ENCODE results near the gene IGFBP1. TPM values are rescaled to one million over a fixed set of nuclear protein-coding genes. Genes with fewer than 3 reads are reported as not detected.

Gene IGFBP1
- total and polyA plus RNA-seq, 9 of the 15 experiments (the other 6 are each of a cell fraction or from before 2014, with no cell fraction given), result not detected

DNA sequence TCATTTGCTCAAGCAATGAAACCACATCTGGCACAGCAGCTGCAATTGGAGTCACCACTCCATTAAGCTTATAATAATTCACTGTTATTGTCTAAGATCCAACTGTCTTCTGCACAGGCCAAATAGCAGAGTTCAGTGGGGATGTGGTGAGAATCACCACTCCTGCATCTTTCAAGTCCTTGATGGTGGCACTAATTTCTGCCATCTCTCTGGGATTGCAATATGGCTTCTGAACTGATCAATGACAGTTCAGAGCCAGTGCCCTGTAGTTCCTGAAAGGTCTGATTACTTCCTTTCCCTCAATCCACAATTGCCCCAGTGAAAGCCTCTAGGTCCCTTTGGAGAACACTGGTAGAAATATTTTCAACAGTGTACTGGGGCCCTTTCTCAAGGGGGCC is 6.4 kb downstream of the IGFBP1 start:
- POLR2A ChIA-PET, result interaction anchor here (0.6 kb wide), 1 partner anchor 672 kb away, joined by 3 read pairs; no protein-coding TSS in a partner anchor
- H3K4me2 ChIP-seq (ENCODE audit: insufficient read depth, low read length), result no peak overlapping the region
- BruUV-seq (replicated peaks), result no TSS peak
- no peaks in the 10 kb centered on the region for H3K9me1 ChIP-seq (ENCODE audit: control insufficient read depth, insufficient read depth, low read length)
- no peak for FAIRE-seq
- no peaks in the 10 kb centered on the region for H3K36me3 ChIP-seq (ENCODE audit: control insufficient read depth, insufficient read depth, low read length)
- no peaks in the 10 kb centered on the region for H3K9me3 ChIP-seq (replicated peaks; ENCODE audit: control insufficient read depth, insufficient read depth, low read depth, low read length)
- intact Hi-C loops (cut with micrococcal nuclease), result no loop called here
- no peak overlapping the region for H3K4me3 ChIP-seq
- H3K9ac ChIP-seq (ENCODE audit: insufficient read depth in 1 of 2, low read depth in 2 of 2, low read length in 2 of 2), result no peak overlapping the region
- DNase-seq (ENCODE audit: extremely low read depth in 1 of 4, low spot score in 3 of 4), result no peak
- no peak for ATAC-seq
- in situ Hi-C loops (cut with MboI), result no loop called here
- no peak overlapping the region for H2AFZ ChIP-seq (ENCODE audit: low read depth, low read length)
- no peak overlapping the region for H3K27ac ChIP-seq (ENCODE audit: extremely low read depth, low read depth, low read length)
- TF ChIP-seq SRSF9 (IDR thresholded peaks at IDR 0.05; ENCODE audit: borderline replicate concordance, low read depth, low read length) (no peak), RUNX1 (IDR thresholded peaks at IDR 0.05; ENCODE audit: low read depth) (no peak), MEF2A (IDR thresholded peaks at IDR 0.05; ENCODE audit: control insufficient read depth, low read depth, low read length) (no peak), FOS (IDR thresholded peaks at IDR 0.05; ENCODE audit: extremely low read depth, insufficient read length) (no peak)
- H3K4me1 ChIP-seq (replicated peaks in 1 of 2; ENCODE audit: control insufficient read depth in 2 of 2, insufficient read depth in 2 of 2, low read length in 2 of 2), result no peaks in the 10 kb centered on the region
- no peaks in the 10 kb centered on the region for H3K79me2 ChIP-seq (ENCODE audit: control insufficient read depth, insufficient read depth, low read length)
- H4K20me1 ChIP-seq (replicated peaks; ENCODE audit: control insufficient read depth, insufficient read depth, low read length), result no peaks in the 10 kb centered on the region
- CTCF ChIA-PET (ENCODE audit: low intra/inter-chr PET ratio), result no interaction called here
- H3K27me3 ChIP-seq (ENCODE audit: control insufficient read depth in 2 of 2, insufficient read depth in 2 of 2, low read length in 2 of 2), result peaks cover under 1 to 11% of the 10 kb centered on the region in 2 experiments; a peak in 3 of 5 replicates

DNA sequence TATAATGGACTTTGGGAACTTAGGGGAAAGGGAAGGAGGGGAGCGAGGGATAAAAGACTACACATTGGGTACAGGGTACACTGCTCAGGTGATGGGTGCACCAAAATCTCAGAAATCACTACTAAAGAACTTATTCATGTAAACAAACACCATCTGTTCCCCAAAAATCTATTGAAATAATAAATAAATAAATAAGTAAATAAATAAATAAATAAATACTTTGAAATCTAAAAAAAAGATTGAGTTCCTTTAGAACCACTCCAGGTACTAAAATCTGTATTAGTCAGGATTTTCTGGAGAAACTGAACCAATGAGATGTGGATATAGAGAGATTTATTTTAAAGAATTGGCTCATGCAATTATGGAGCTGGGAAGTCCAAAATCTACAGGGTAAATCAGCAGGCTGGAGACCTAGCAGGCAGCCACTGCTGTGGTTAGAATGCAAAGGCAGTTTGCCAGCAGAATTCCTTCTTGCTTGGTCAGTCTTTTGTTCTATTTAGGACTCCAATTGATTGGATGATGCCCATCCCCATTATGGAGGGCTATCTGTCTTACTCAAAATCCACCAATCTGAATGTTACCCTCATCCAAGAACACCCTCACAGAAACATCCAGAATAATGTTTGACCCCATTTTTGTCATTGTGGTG is 8.9 kb downstream of the IGFBP1 start:
- TF ChIP-seq, protein P1, sequence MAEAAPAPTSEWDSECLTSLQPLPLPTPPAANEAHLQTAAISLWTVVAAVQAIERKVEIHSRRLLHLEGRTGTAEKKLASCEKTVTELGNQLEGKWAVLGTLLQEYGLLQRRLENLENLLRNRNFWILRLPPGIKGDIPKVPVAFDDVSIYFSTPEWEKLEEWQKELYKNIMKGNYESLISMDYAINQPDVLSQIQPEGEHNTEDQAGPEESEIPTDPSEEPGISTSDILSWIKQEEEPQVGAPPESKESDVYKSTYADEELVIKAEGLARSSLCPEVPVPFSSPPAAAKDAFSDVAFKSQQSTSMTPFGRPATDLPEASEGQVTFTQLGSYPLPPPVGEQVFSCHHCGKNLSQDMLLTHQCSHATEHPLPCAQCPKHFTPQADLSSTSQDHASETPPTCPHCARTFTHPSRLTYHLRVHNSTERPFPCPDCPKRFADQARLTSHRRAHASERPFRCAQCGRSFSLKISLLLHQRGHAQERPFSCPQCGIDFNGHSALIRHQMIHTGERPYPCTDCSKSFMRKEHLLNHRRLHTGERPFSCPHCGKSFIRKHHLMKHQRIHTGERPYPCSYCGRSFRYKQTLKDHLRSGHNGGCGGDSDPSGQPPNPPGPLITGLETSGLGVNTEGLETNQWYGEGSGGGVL (CRISPR knock-in tag; IDR thresholded peaks at IDR 0.05), result no peak
- TF ChIP-seq CBFA2T2 (conservative IDR thresholded peaks at IDR 0.05), result no peak
- no peak overlapping the region for H3K4me3 ChIP-seq
- WGBS (ENCODE audit: insufficient coverage, low coverage, missing lambda C conversion rate), result 0% methylated on average over 1 of the region's 1 CpG
- no peak overlapping the region for H3K9ac ChIP-seq (ENCODE audit: insufficient read depth in 1 of 2, low read depth in 2 of 2, low read length in 2 of 2)
- H3K9me3 ChIP-seq (replicated peaks; ENCODE audit: control insufficient read depth, insufficient read depth, low read depth, low read length), result no peaks in the 10 kb centered on the region
- ATAC-seq, result no peak
- H3K27ac ChIP-seq (ENCODE audit: extremely low read depth, low read depth, low read length), result no peak overlapping the region
- no peaks in the 10 kb centered on the region for H3K27me3 ChIP-seq (ENCODE audit: control insufficient read depth in 2 of 2, insufficient read depth in 2 of 2, low read length in 2 of 2)
- CTCF ChIA-PET (ENCODE audit: low intra/inter-chr PET ratio), result no interaction called here
- intact Hi-C loops (cut with micrococcal nuclease) (no loop called here), in situ Hi-C loops (cut with MboI) (no loop called here)
- H3K36me3 ChIP-seq (ENCODE audit: control insufficient read depth, insufficient read depth, low read length), result no peaks in the 10 kb centered on the region
- DNase-seq (ENCODE audit: extremely low read depth in 1 of 4, low spot score in 3 of 4), result no peak
- H4K20me1 ChIP-seq (replicated peaks; ENCODE audit: control insufficient read depth, insufficient read depth, low read length), result no peaks in the 10 kb centered on the region
- POLR2A ChIA-PET, result no interaction called here
- no peak overlapping the region for H3K4me2 ChIP-seq (ENCODE audit: insufficient read depth, low read length)
- FAIRE-seq, result no peak
- no peaks in the 10 kb centered on the region for H3K4me1 ChIP-seq (replicated peaks in 1 of 2; ENCODE audit: control insufficient read depth in 2 of 2, insufficient read depth in 2 of 2, low read length in 2 of 2)
- BruUV-seq (replicated peaks), result no TSS peak
- no peaks in the 10 kb centered on the region for H3K79me2 ChIP-seq (ENCODE audit: control insufficient read depth, insufficient read depth, low read length)
- no peak overlapping the region for H2AFZ ChIP-seq (ENCODE audit: low read depth, low read length)
- no peaks in the 10 kb centered on the region for H3K9me1 ChIP-seq (ENCODE audit: control insufficient read depth, insufficient read depth, low read length)

All from K562 (cell line).